ENCODE measurements around the gene CDIPT. TPM values are rescaled to one million over a fixed set of nuclear protein-coding genes. Genes with fewer than 3 reads are reported as not detected.
A peak's percentile ranks its signal among the peaks of the same experiment; 100 is the strongest.

The CDIPT gene
- total and polyA plus RNA-seq, 2 experiments from 2014 or later: 126 to 181 TPM

DNA sequence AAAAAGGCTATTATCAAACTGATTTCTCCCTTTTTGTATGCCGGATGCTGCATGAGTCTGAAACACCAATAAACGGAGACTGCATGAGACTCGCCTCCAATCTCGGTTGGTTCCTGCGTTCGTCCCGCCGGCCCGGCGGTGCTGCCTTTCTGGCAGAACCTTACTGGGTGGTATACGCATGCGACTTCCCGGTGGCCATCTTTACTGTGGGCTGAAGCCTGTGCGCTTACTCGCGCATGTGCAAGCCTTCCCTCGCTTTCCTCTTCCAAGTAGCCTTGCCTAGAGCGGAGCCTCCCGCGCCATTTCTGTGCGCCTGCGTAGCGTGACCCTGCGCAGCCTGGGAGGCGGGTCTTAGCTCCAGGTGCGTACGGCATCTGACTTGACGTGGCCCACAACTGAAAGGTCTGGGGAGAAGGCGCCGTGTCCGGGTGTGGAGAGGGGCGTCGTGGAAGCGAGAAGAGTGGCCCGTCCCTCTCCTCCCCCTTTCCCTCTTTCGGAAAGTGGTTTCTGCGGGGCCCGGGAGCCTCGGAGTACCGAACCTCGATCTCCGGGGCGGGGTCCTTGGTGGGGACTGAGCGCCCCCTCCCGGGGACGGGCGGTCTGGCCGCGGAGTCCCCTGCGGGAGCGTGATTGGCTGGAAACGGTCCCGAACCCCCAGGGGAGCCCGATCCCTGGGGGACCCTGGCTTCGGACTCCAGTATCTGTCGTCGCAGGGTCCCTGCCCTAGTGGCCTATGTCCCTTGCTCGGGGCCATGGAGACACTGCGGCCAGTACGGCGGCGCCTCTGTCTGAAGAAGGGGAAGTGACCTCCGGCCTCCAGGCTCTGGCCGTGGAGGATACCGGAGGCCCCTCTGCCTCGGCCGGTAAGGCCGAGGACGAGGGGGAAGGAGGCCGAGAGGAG is 47.0 kb downstream of the CDIPT start, which contains the start of gene PAGR1:
PAGR1 (plus strand) TSS at position 360 of the 901 bp plus-strand sequence; CDS start at position 734, 374 bp downstream.
- Histone ChIP-seq H3K4me1 (ENCODE audit: insufficient read depth) (peaks cover 16% of the 10 kb centered on the region; the same call in 1 of the 2 replicates), H3K79me2 (ENCODE audit: insufficient read depth) (peaks cover 44% of the 10 kb centered on the region), H3K36me3 (ENCODE audit: low read depth) (no peaks in the 10 kb centered on the region), H3F3A (ENCODE audit: insufficient read depth) (peaks cover 13% of the 10 kb centered on the region), H2AFZ (peak within 1 kb of the TSS; percentile 80), H3K27ac (peak within 1 kb of the TSS; percentile 70), H3K27me3 (replicated peaks; ENCODE audit: insufficient read depth) (no peaks in the 10 kb centered on the region), H3K4me3 (peak within 1 kb of the TSS; percentile 85), H3K9me2 (ENCODE audit: insufficient read depth) (no peaks in the 10 kb centered on the region), H3K9me3 (ENCODE audit: low read depth) (no peaks in the 10 kb centered on the region), H3K9ac (peak within 1 kb of the TSS; percentile 79), H4K20me1 (ENCODE audit: insufficient read depth) (no peaks in the 10 kb centered on the region), H3K4me2 (ENCODE audit: unreplicated experiment) (peak within 1 kb of the TSS; percentile 88)
- no peak for TF ChIP-seq EZH2 (IDR thresholded peaks at IDR 0.05; ENCODE audit: insufficient read depth, poor library complexity, severe bottlenecking)
- no peak for TF ChIP-seq EZH2phosphoT487 (IDR thresholded peaks at IDR 0.05; ENCODE audit: insufficient read depth, low read depth)
- 1% methylated on average over 50 to 67 of the region's 70 CpGs for WGBS, 2 experiments (ENCODE audit: low coverage in 1 of 2, low lambda C conversion rate in 2 of 2, missing lambda C conversion rate in 2 of 2)
- peak; percentile 100 for DNase-seq
- in situ Hi-C loops (cut with MboI): loop anchor here (10.0 kb wide), 1 partner anchor 199 kb away; the partner anchor contains the start of gene DOC2A

DNA sequence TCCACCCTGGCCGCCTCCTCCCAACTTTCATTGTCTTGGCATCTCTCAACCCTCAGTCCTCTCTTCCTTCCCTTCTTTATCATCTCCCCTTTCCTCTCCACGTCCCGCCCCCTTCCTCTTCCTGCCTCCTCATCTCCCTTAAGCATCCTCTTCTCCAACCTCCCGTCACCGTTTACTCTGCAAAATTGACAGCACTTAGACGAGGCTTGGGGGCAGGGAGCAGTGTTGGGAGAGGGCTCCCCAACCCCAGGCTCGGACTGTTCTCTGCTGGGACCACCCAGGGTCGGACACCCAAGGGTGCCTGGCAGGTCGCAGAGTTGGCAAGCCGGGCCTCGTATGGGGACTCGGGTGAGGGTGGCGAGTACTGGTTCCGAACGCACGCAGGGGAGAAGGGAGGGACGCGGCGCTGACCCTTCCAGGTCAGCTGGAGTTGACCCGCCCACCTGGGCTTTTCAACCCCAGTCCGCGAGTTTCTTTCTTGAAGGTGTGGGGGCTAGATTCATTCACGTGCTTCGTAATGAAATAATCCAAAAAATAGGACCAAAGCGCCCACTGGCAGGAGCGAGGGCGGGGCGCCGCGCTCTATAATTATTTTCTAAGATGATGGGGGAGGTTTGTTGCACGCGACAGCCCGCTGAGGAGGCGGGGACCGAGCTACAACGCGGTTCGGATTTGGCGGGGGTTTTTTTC is 47.8 kb downstream of the CDIPT start:
- Histone ChIP-seq H3K9me2 (ENCODE audit: insufficient read depth) (no peaks in the 10 kb centered on the region), H3K9me3 (ENCODE audit: low read depth) (no peaks in the 10 kb centered on the region), H3F3A (ENCODE audit: insufficient read depth) (peaks cover 14% of the 10 kb centered on the region; the same call in 1 of the 2 replicates), H2AFZ (peak overlapping the region; percentile 80), H3K27ac (peak overlapping the region; percentile 70), H3K4me2 (ENCODE audit: unreplicated experiment) (peak overlapping the region; percentile 88), H4K20me1 (ENCODE audit: insufficient read depth) (no peaks in the 10 kb centered on the region), H3K79me2 (ENCODE audit: insufficient read depth) (peaks cover 35% of the 10 kb centered on the region), H3K27me3 (replicated peaks; ENCODE audit: insufficient read depth) (no peaks in the 10 kb centered on the region), H3K36me3 (ENCODE audit: low read depth) (no peaks in the 10 kb centered on the region), H3K4me3 (peak overlapping the region; percentile 85), H3K4me1 (ENCODE audit: insufficient read depth) (peaks cover 24% of the 10 kb centered on the region; the same call in 1 of the 2 replicates), H3K9ac (peak overlapping the region; percentile 79)
- 2 to 3% methylated on average over 28 to 39 of the region's 39 CpGs for WGBS, 2 experiments (ENCODE audit: low coverage in 1 of 2, low lambda C conversion rate in 2 of 2, missing lambda C conversion rate in 2 of 2)
- DNase-seq: peak; percentile 42
- no peak for TF ChIP-seq EZH2phosphoT487 (IDR thresholded peaks at IDR 0.05; ENCODE audit: insufficient read depth, low read depth)
- no peak for TF ChIP-seq EZH2 (IDR thresholded peaks at IDR 0.05; ENCODE audit: insufficient read depth, poor library complexity, severe bottlenecking)
- in situ Hi-C loops (cut with MboI): loop anchor here (10.0 kb wide), 1 partner anchor 200 kb away; the partner anchor contains the start of gene DOC2A

DNA sequence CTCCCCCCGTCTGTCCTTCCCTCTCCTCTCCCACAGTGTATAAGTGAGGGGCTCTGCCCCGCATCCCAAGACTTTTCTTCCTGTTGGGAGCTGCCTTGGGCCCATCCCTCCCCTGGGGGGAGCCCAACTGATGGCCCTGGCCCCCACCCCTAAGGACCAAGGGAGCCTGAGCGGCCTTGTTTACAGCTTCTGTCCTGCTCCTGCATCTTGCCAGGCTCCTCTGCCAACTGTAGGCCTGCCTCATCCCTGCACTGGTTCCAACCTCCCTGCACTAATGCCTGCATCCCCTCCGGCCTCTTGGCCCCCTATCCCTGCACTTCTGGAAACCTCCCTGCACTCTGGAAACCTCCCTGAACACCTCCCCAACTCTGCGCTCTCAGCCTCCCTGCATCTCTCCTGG is 48.4 kb downstream of the CDIPT start:
- Histone ChIP-seq H3K4me1 (ENCODE audit: insufficient read depth) (peaks cover 28% of the 10 kb centered on the region; the same call in 1 of the 2 replicates), H3K9ac (no peak overlapping the region), H2AFZ (peak overlapping the region; percentile 80; the same call in 1 of the 2 replicates), H3K27ac (no peak overlapping the region), H3F3A (ENCODE audit: insufficient read depth) (peaks cover 13% of the 10 kb centered on the region; the same call in 1 of the 2 replicates), H3K4me3 (no peak overlapping the region), H4K20me1 (ENCODE audit: insufficient read depth) (no peaks in the 10 kb centered on the region), H3K4me2 (ENCODE audit: unreplicated experiment) (peak overlapping the region; percentile 88), H3K36me3 (ENCODE audit: low read depth) (no peaks in the 10 kb centered on the region), H3K9me2 (ENCODE audit: insufficient read depth) (no peaks in the 10 kb centered on the region), H3K79me2 (ENCODE audit: insufficient read depth) (peaks cover 35% of the 10 kb centered on the region), H3K9me3 (ENCODE audit: low read depth) (no peaks in the 10 kb centered on the region), H3K27me3 (replicated peaks; ENCODE audit: insufficient read depth) (no peaks in the 10 kb centered on the region)
- TF ChIP-seq EZH2 (IDR thresholded peaks at IDR 0.05; ENCODE audit: insufficient read depth, poor library complexity, severe bottlenecking) (no peak), EZH2phosphoT487 (IDR thresholded peaks at IDR 0.05; ENCODE audit: insufficient read depth, low read depth) (no peak)
- WGBS, 2 experiments (ENCODE audit: low coverage in 1 of 2, low lambda C conversion rate in 2 of 2, missing lambda C conversion rate in 2 of 2): 73 to 83% methylated on average over 5 of the region's 5 CpGs
- in situ Hi-C loops (cut with MboI): loop anchor here (10.0 kb wide), 1 partner anchor 200 kb away; the partner anchor contains the start of gene DOC2A
- no peak for DNase-seq
